GM23248 (cell line): ENCODE data around the gene DUSP9.

ENCODE experiments used
- EZH2 ChIP-seq: fragments of 200-600 bp; sonication (generic); IDR thresholded peaks from 2 replicates; pipeline ENCODE4 v1.6.1; 2018; ENCODE audit warnings: antibody characterized with exemption, mild to moderate bottlenecking; ENCODE audit not compliant: insufficient read depth, poor library complexity, severe bottlenecking
- EZH2phosphoT487 ChIP-seq: fragments of 200-600 bp; sonication (generic); IDR thresholded peaks from 2 replicates; pipeline ENCODE4 v1.6.1; 2018; ENCODE audit warnings: antibody characterized with exemption, moderate library complexity, mild to moderate bottlenecking, low read depth; ENCODE audit not compliant: insufficient read depth

DNA sequence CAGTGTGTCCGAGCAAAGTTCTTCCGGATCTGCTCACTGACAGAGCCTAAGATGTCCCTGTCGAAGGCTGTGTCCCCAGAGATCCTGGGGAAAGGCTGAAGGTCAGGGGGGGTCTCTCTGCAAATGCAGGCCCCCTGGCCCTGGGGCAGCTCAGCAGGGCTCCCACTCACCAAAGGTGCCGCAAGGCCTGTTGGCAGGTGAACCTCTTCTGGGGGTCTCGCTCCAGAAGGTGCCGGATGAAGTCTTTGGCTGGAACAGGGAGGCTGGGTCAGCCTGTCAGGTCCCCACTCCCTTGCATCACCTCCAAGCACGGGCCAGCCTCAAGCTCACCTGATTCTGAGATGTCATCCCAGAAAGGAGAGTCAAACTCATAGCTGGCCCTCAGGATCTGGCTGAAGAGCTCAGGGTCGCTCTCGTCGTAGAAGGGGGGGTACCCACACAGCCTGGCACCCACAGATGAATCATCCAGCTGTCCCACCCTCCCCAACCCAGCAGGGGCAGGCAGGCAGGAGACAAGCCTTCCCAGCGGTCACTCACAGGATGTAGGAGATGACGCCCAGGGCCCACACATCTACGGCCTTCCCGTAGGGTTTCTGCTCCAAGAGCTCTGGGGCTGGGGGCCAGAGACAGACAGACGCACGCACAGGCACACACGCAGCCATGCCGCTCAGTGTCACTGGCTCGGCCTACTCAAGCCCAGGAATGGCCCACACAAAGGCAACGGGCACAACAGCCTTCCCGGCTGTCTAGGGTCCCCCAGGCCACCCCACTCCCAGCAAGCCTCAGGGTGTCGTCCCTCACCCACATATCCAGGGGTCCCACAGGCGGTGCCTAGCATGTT is 24.0 kb downstream of the DUSP9 start:
- TF ChIP-seq EZH2phosphoT487 = no peak
- no peak for TF ChIP-seq EZH2
